Esophagus muscularis mucosa (tissue), 4 donors: ENCODE measurements around the gene KLK14. TPM values are rescaled to one million over a fixed set of nuclear protein-coding genes. Genes with fewer than 3 reads are reported as not detected.

ENCODE experiments used
- DNase-seq: peaks from one replicate; pipeline ENCODE4 v3.0.0-alpha.2; 2017; ENCODE audit errors: extremely low spot score
- H3K27ac ChIP-seq, 4 donors: fragments of 200-600 bp; sonication (generic); replicated peaks in 1 of 4; 1 replicate in 3 of 4; 2 replicates in 1 of 4; pipeline ENCODE4 v1.5.1; 2016 to 2019; ENCODE audit warnings: mild to moderate bottlenecking in 1 of 4
- H3K27me3 ChIP-seq, 4 donors: fragments of 200-600 bp; sonication (generic); one replicate each; pipeline versions ENCODE4 v1.5.1 to v1.6.0; 2016 to 2019
- H3K36me3 ChIP-seq, 4 donors: fragments of 200-600 bp; sonication (generic); one replicate each; pipeline ENCODE4 v1.5.1; 2016 to 2019
- H3K4me1 ChIP-seq, 4 donors: fragments of 200-600 bp; sonication (generic); one replicate each; pipeline ENCODE4 v1.5.1; 2016 to 2019
- H3K4me3 ChIP-seq, 4 donors: fragments of 200-600 bp; sonication (generic); 1 replicate in 2 of 4; 2 replicates in 2 of 4; pipeline ENCODE4 v1.5.1; 2016 to 2019; ENCODE audit warnings: mild to moderate bottlenecking in 4 of 4, moderate library complexity in 1 of 4
- H3K9me3 ChIP-seq, 4 donors: fragments of 200-600 bp; sonication (generic); 1 replicate in 3 of 4; 2 replicates in 1 of 4; pipeline ENCODE4 v1.5.1; 2016 to 2019
- CTCF ChIP-seq, 3 experiments: fragments of 200-600 bp in 2 of 3; fragments of 450-650 bp in 1 of 3; sonication (generic) in 2 of 3; IDR thresholded peaks; one replicate each; pipeline ENCODE4 v1.5.1; 2017 to 2019; ENCODE audit warnings: antibody characterized with exemption in 3 of 3, mild to moderate bottlenecking in 2 of 3, moderate library complexity in 1 of 3
- EP300 ChIP-seq: sonication (generic); formaldehyde crosslinking; IDR thresholded peaks from one replicate; pipeline ENCODE4 v1.6.1; 2017; ENCODE audit warnings: antibody characterized with exemption
- POLR2A ChIP-seq: fragments of 450-650 bp; IDR thresholded peaks from one replicate; pipeline ENCODE4 v1.6.1; 2017; ENCODE audit warnings: antibody characterized with exemption, moderate library complexity, mild to moderate bottlenecking, low read depth
- POLR2AphosphoS5 ChIP-seq, 2 donors: sonication (generic); formaldehyde crosslinking; IDR thresholded peaks; one replicate each; pipeline ENCODE4 v1.6.1; 2017; ENCODE audit warnings: antibody characterized with exemption in 2 of 2
- WGBS: methylation state at CpG from one replicate; pipeline ENCODE4 v1.1.5; 2018; 5-methylcytosine and 5-hydroxymethylcytosine counted together
- intact Hi-C: fragments of 100-400 bp; cut with DNase I; formaldehyde crosslinking; loops from one replicate; pipeline ENCODE4 v1.15.1; 2023
- total RNA-seq, 4 donors: library from RNA; depleted of rRNA; stranded (reverse); fragments of >200 nt; gene quantifications; one replicate each; pipeline versions ENCODE4 v1.1.0 to v1.2.1, GENCODE V29; 2016

Gene KLK14
- total RNA-seq, 4 donors from 2014 or later: 0.52 TPM; not detected in 3

GRCh38 chr19:51060336-51060735 is 22.4 kb downstream of the KLK14 start:
- Histone ChIP-seq H3K27me3 (peaks cover 0 to 47% (median 7%) of the 10 kb centered on the region in 4 donors), H3K9me3 (no peaks in the 10 kb centered on the region), H3K4me3 (no peak overlapping the region), H3K27ac (no peak overlapping the region), H3K4me1 (peaks cover 4 to 9% (median 8%) of the 10 kb centered on the region in 4 donors), H3K36me3 (no peaks in the 10 kb centered on the region)
- whole genome bisulfite sequencing: 60% methylated on average over 4 of the region's 4 CpGs
- TF ChIP-seq POLR2A (no peak), CTCF (IDR thresholded peaks at IDR 0.05) (no peak), EP300 (no peak), POLR2AphosphoS5 (IDR thresholded peaks at IDR 0.05) (no peak)
- DNase-seq: no peak
- intact Hi-C loops: no loop called here

- DNase-seq: no peak
- intact Hi-C loops: no loop called here
- WGBS: 76% methylated on average over 6 of the region's 7 CpGs
- H3K27me3 ChIP-seq: peaks cover 0 to 42% (median 1%) of the 10 kb centered on the region in 4 donors
- no peak for TF ChIP-seq POLR2AphosphoS5 (IDR thresholded peaks at IDR 0.05)
- no peak for TF ChIP-seq POLR2A
- TF ChIP-seq EP300: no peak
- no peak for TF ChIP-seq CTCF (IDR thresholded peaks at IDR 0.05)
- no peak overlapping the region for H3K4me3 ChIP-seq
- no peaks in the 10 kb centered on the region for H3K36me3 ChIP-seq
- H3K4me1 ChIP-seq: peaks cover 2 to 3% (median 2%) of the 10 kb centered on the region in 4 donors
- no peaks in the 10 kb centered on the region for H3K9me3 ChIP-seq
- no peak overlapping the region for H3K27ac ChIP-seq
Observed at GRCh38 chr19:51059715-51060114, 23.0 kb downstream of the KLK14 start.

- H3K4me3 ChIP-seq: no peak overlapping the region
- intact Hi-C loops: no loop called here
Observed at GRCh38 chr19:51055866-51056265, 26.8 kb downstream of the KLK14 start.

GRCh38 chr19:51047031-51047335 is 35.7 kb downstream of the KLK14 start:
- no peaks in the 10 kb centered on the region for H3K4me1 ChIP-seq
- no peak for TF ChIP-seq CTCF (IDR thresholded peaks at IDR 0.05)
- TF ChIP-seq POLR2AphosphoS5 (IDR thresholded peaks at IDR 0.05): no peak
- TF ChIP-seq EP300: no peak
- WGBS: 12% methylated on average over 2 of the region's 4 CpGs
- H3K27ac ChIP-seq: no peak overlapping the region
- DNase-seq: no peak
- H3K27me3 ChIP-seq: peaks cover 0 to 26% (median 2%) of the 10 kb centered on the region in 4 donors
- no peak overlapping the region for H3K4me3 ChIP-seq
- no peaks in the 10 kb centered on the region for H3K36me3 ChIP-seq
- intact Hi-C loops: no loop called here
- H3K9me3 ChIP-seq: no peaks in the 10 kb centered on the region

More at GRCh38 chr19:51055866-51056265, 26.8 kb downstream of the KLK14 start:
- Histone ChIP-seq H3K27ac (no peak overlapping the region), H3K9me3 (no peaks in the 10 kb centered on the region), H3K27me3 (peaks cover 0 to 42% (median 0%) of the 10 kb centered on the region in 4 donors), H3K36me3 (no peaks in the 10 kb centered on the region), H3K4me1 (no peaks in the 10 kb centered on the region)
- no peak for TF ChIP-seq POLR2A
- no peak for TF ChIP-seq POLR2AphosphoS5 (IDR thresholded peaks at IDR 0.05)
- no peak for DNase-seq

GRCh38 chr19:51044327-51044726 is 38.4 kb downstream of the KLK14 start:
- no peak overlapping the region for H3K27ac ChIP-seq
- H3K9me3 ChIP-seq: no peaks in the 10 kb centered on the region
- H3K36me3 ChIP-seq: no peaks in the 10 kb centered on the region
- intact Hi-C loops: no loop called here
- 82% methylated on average over 9 of the region's 11 CpGs for WGBS
- no peaks in the 10 kb centered on the region for H3K4me1 ChIP-seq
- H3K4me3 ChIP-seq: no peak overlapping the region
- no peak for DNase-seq
- no peak for TF ChIP-seq POLR2AphosphoS5 (IDR thresholded peaks at IDR 0.05)
- TF ChIP-seq POLR2A: no peak
- no peak for TF ChIP-seq EP300
- TF ChIP-seq CTCF (IDR thresholded peaks at IDR 0.05): no peak
- peaks cover 0 to 18% (median under 1%) of the 10 kb centered on the region in 4 donors for H3K27me3 ChIP-seq
